RWPE1 (cell line): ENCODE data around the gene TBC1D1.

Experiments used
- CTCF ChIA-PET: fragments of 350-600 bp; sonication (Branson Sonifier 250); formaldehyde crosslinking; extraction: SDS; loops from one replicate; lab custom pipeline; 2021; lab: Yijun Ruan, JAX
- POLR2A ChIA-PET: fragments of 400-600 bp; formaldehyde crosslinking; extraction: SDS; loops from one replicate; lab custom pipeline; 2020; ENCODE audit warnings: antibody characterized with exemption; ENCODE audit not compliant: low non-redundant PET; lab: Yijun Ruan, JAX
- DNase-seq: peaks from one replicate; pipeline ENCODE4 v3.0.0; 2012; ENCODE audit warnings: low spot score
- H3K27ac ChIP-seq: fragments of 450-650 bp; 2 replicates; pipeline ENCODE4 v1.5.1; 2017
- CTCF ChIP-seq: fragments of 450-650 bp; conservative IDR thresholded peaks from 2 replicates; pipeline ENCODE4 v1.5.1; 2017; ENCODE audit warnings: low read depth, mild to moderate bottlenecking

Gene TBC1D1

GRCh38 chr4:38132107-38132673 lies 241.3 kb downstream of the TBC1D1 start:
- no peak for TF ChIP-seq CTCF
- ChIA-PET POLR2A (no interaction called here), CTCF (interaction anchor here (0.7 kb wide), 2 partner anchors 999 to 1081 kb away, joined by 3 to 6 read pairs; no protein-coding TSS in a partner anchor)
- DNase-seq = peak; percentile 27
- peak overlapping the region; percentile 68 for H3K27ac ChIP-seq

GRCh38 chr4:38132843-38133662 lies 242.2 kb downstream of the TBC1D1 start:
- no peak overlapping the region for H3K27ac ChIP-seq

GRCh38 chr4:38133711-38134480 lies 243.0 kb downstream of the TBC1D1 start:
- POLR2A ChIA-PET = no interaction called here
- no peak for DNase-seq
- H3K27ac ChIP-seq = no peak overlapping the region
- CTCF ChIA-PET = no interaction called here
- TF ChIP-seq CTCF = no peak

More at GRCh38 chr4:38132843-38133662, 242.2 kb downstream of the TBC1D1 start:
- ChIA-PET CTCF (no interaction called here), POLR2A (no interaction called here)
- no peak for TF ChIP-seq CTCF
- DNase-seq = no peak

- no peak overlapping the region for H3K27ac ChIP-seq
- ChIA-PET POLR2A (no interaction called here), CTCF (interaction anchor here (0.7 kb wide), 1 partner anchor 332 kb away, joined by 3 read pairs; no protein-coding TSS in a partner anchor)
- no peak for DNase-seq
- TF ChIP-seq CTCF = no peak
These were observed 244.3 kb downstream of the TBC1D1 start for GRCh38 chr4:38135201-38135600.

- peak overlapping the region; percentile 11; the same call in 1 of the 2 replicates for H3K27ac ChIP-seq
- no peak for DNase-seq
- TF ChIP-seq CTCF = no peak
- POLR2A ChIA-PET = no interaction called here
- CTCF ChIA-PET = interaction anchor here (0.6 kb wide), 1 partner anchor 183 kb away, joined by 7 read pairs; no protein-coding TSS in a partner anchor
These were observed 245.7 kb downstream of the TBC1D1 start for GRCh38 chr4:38136604-38137003.

GRCh38 chr4:38137080-38137479 lies 246.2 kb downstream of the TBC1D1 start:
- ChIA-PET CTCF (no interaction called here), POLR2A (no interaction called here)
- DNase-seq = no peak
- peak overlapping the region; percentile 11; the same call in 1 of the 2 replicates for H3K27ac ChIP-seq
- no peak for TF ChIP-seq CTCF
